A549 (cell line): ENCODE results near the gene SERPING1. TPM values are rescaled to one million over a fixed set of nuclear protein-coding genes. Genes with fewer than 3 reads are reported as not detected.

ENCODE experiments used
- ATAC-seq, 2 experiments: fragments of 200-7000 bp in 1 of 2; fragments of >200 bp in 1 of 2; cut with Nextera tagmentation in 1 of 2; cut with Tn5 transposase in 1 of 2; 3 replicates each; pipeline versions ENCODE4 v1.8.0 to v1.9.1; 2018 to 2020; ENCODE audit warnings: mild to moderate bottlenecking in 1 of 2, moderate library complexity in 1 of 2
- CTCF ChIA-PET: fragments of 300-600 bp; sonication (Branson Sonifier 250); formaldehyde crosslinking; extraction: SDS; loops from one replicate; lab custom pipeline; 2021; ENCODE audit warnings: antibody characterized with exemption, inconsistent platforms; lab: Yijun Ruan, JAX
- POLR2A ChIA-PET: fragments of 350-600 bp; formaldehyde crosslinking; extraction: SDS; loops from one replicate; lab custom pipeline; 2021; ENCODE audit warnings: antibody characterized with exemption, inconsistent platforms; lab: Yijun Ruan, JAX
- DNase-seq, 2 experiments: peaks; one replicate each; pipeline versions ENCODE4 v3.0.0 to v3.0.0-alpha.2; 2011 to 2016; ENCODE audit warnings: low read depth in 1 of 2, low spot score in 1 of 2
- FAIRE-seq: peaks from 2 replicates; lab custom pipeline; 2011; peaks lifted over from hg19 to GRCh38; lab: Jason Lieb, UNC
- H3K27ac ChIP-seq, 2 experiments: fragments of >200 bp; sonication (Bioruptor Twin); formaldehyde crosslinking; 3 replicates each; pipeline ENCODE4 v1.5.1; 2016 to 2017
- H3K4me1 ChIP-seq: fragments of >200 bp; sonication (Bioruptor Twin); formaldehyde crosslinking; 3 replicates; pipeline ENCODE4 v1.6.1; 2016
- H3K4me2 ChIP-seq: fragments of >200 bp; sonication (Bioruptor Twin); formaldehyde crosslinking; 3 replicates; pipeline ENCODE4 v1.6.1; 2016
- H3K4me3 ChIP-seq: fragments of >200 bp; sonication (Bioruptor Twin); formaldehyde crosslinking; 3 replicates; pipeline ENCODE4 v1.5.1; 2016
- H3K9me3 ChIP-seq: fragments of >200 bp; sonication (Bioruptor Twin); formaldehyde crosslinking; 3 replicates; pipeline ENCODE4 v1.6.1; 2016
- BHLHE40 ChIP-seq: IDR thresholded peaks from 2 replicates; pipeline ENCODE4 v1.6.1; 2012; ENCODE audit warnings: low read depth, low read length, inconsistent platforms
- CHD2 ChIP-seq: fragments of 150-350 bp; IDR thresholded peaks from 2 replicates; pipeline ENCODE4 v1.6.1; 2014; ENCODE audit warnings: low read length; ENCODE audit not compliant: partially characterized antibody
- EHF ChIP-seq: fragments of 250-450 bp; sonication (Bioruptor Pico); IDR thresholded peaks from 2 replicates; pipeline ENCODE4 v1.5.0; 2020; ENCODE audit warnings: mild to moderate bottlenecking
- ESRRA ChIP-seq: fragments of 150-350 bp; IDR thresholded peaks from 2 replicates; pipeline ENCODE4 v1.6.1; 2014; ENCODE audit warnings: mild to moderate bottlenecking, low read length, borderline replicate concordance
- FOSB ChIP-seq: fragments of 250-450 bp; sonication (Bioruptor Pico); IDR thresholded peaks from 2 replicates; pipeline ENCODE4 v1.5.0; 2020; ENCODE audit warnings: mild to moderate bottlenecking, moderate library complexity
- FOSL2 ChIP-seq, 2 experiments: fragments of 450-650 bp in 1 of 2; fragments of >200 bp in 1 of 2; sonication (Bioruptor Twin) in 1 of 2; formaldehyde crosslinking; IDR thresholded peaks; 2 replicates each; pipeline versions ENCODE4 v1.5.0 to v1.6.1; 2016 to 2020; ENCODE audit warnings: mild to moderate bottlenecking in 1 of 2, moderate library complexity in 1 of 2
- HDAC2 ChIP-seq: fragments of 200-600 bp; sonication (generic); IDR thresholded peaks from 2 replicates; pipeline ENCODE4 v1.6.1; 2016
- HEYL ChIP-seq: fragments of 250-450 bp; sonication (Bioruptor Pico); IDR thresholded peaks from 2 replicates; pipeline ENCODE4 v1.8.0; 2021; ENCODE audit warnings: mild to moderate bottlenecking, moderate library complexity
- HOXA7 ChIP-seq: fragments of 250-450 bp; sonication (Bioruptor Pico); IDR thresholded peaks from 2 replicates; pipeline ENCODE4 v1.5.0; 2020; ENCODE audit warnings: mild to moderate bottlenecking, moderate library complexity
- HOXB13 ChIP-seq: fragments of 250-450 bp; sonication (Bioruptor Pico); IDR thresholded peaks from 2 replicates; pipeline ENCODE4 v1.5.0; 2020; ENCODE audit warnings: low read depth, mild to moderate bottlenecking, moderate library complexity
- JUN ChIP-seq, 2 experiments: fragments of >200 bp; sonication (Bioruptor Twin); formaldehyde crosslinking; IDR thresholded peaks; 2 replicates in 1 of 2; 3 replicates in 1 of 2; pipeline ENCODE4 v1.6.1; 2016 to 2017
- NFE2L2 ChIP-seq: fragments of 150-350 bp; conservative IDR thresholded peaks from 2 replicates; pipeline ENCODE4 v1.6.1; 2014; ENCODE audit warnings: low read length
- PHF8 ChIP-seq: fragments of 200-600 bp; sonication (generic); IDR thresholded peaks from 2 replicates; pipeline ENCODE4 v1.6.1; 2016; ENCODE audit warnings: low read depth, mild to moderate bottlenecking, antibody characterized with exemption, moderate library complexity, borderline replicate concordance
- POLR2AphosphoS2 ChIP-seq: conservative IDR thresholded peaks from 2 replicates; pipeline ENCODE4 v1.6.1; 2012; ENCODE audit warnings: low read length, improper control_type of control experiment, inconsistent platforms
- RAD21 ChIP-seq, 2 experiments: fragments of >200 bp in 1 of 2; sonication (Bioruptor Twin) in 1 of 2; formaldehyde crosslinking in 1 of 2; IDR thresholded peaks in 1 of 2; conservative IDR thresholded peaks in 1 of 2; 2 replicates in 1 of 2; 3 replicates in 1 of 2; pipeline ENCODE4 v1.6.1; 2012 to 2018; ENCODE audit warnings: inconsistent platforms in 1 of 2
- RARB ChIP-seq: fragments of 250-450 bp; sonication (Bioruptor Pico); IDR thresholded peaks from 2 replicates; pipeline ENCODE4 v1.8.0; 2021; ENCODE audit warnings: mild to moderate bottlenecking, moderate library complexity
- RCOR1 ChIP-seq: fragments of 150-350 bp; IDR thresholded peaks from 2 replicates; pipeline ENCODE4 v1.6.1; 2014; ENCODE audit warnings: antibody characterized with exemption, low read length, low read depth
- RNF2 ChIP-seq: fragments of 200-600 bp; sonication (generic); IDR thresholded peaks from 2 replicates; pipeline ENCODE4 v1.6.1; 2016; ENCODE audit warnings: low read depth, mild to moderate bottlenecking, antibody characterized with exemption, moderate library complexity, borderline replicate concordance
- SMC3 ChIP-seq: fragments of >200 bp; sonication (Bioruptor Twin); formaldehyde crosslinking; IDR thresholded peaks from 3 replicates; pipeline ENCODE4 v1.6.1; 2018; ENCODE audit warnings: inconsistent platforms
- TFCP2L1 ChIP-seq: fragments of 250-450 bp; sonication (Bioruptor Pico); IDR thresholded peaks from 2 replicates; pipeline ENCODE4 v1.5.0; 2021; ENCODE audit warnings: mild to moderate bottlenecking
- TP53 ChIP-seq: fragments of 250-450 bp; sonication (Bioruptor Pico); IDR thresholded peaks from 2 replicates; pipeline ENCODE4 v1.5.0; 2021; ENCODE audit warnings: mild to moderate bottlenecking, moderate library complexity
- ZC3H11A ChIP-seq: fragments of 450-650 bp; IDR thresholded peaks from 2 replicates; pipeline ENCODE4 v1.6.1; 2014; ENCODE audit warnings: antibody characterized with exemption, mild to moderate bottlenecking
- ZFP36 ChIP-seq: fragments of 450-650 bp; IDR thresholded peaks from 2 replicates; pipeline ENCODE4 v1.6.1; 2014; ENCODE audit warnings: borderline replicate concordance; ENCODE audit not compliant: partially characterized antibody
- WGBS: methylation state at CpG from one replicate; pipeline ENCODE4 v1.1.6; 2017; ENCODE audit errors: missing lambda C conversion rate; 5-methylcytosine and 5-hydroxymethylcytosine counted together
- polyA plus RNA-seq, 4 experiments: library from polyadenylated mRNA; depleted of rRNA in 3 of 4; stranded (reverse); fragments of >200 nt; fragmentation: RNase III in 1 of 4; extraction: RNeasy Plus Mini Kit Qiagen cat#74134 plus additional on column Dnase treatment in 1 of 4; gene quantifications; 2 replicates in 3 of 4; 3 replicates in 1 of 4; pipeline ENCODE4 v1.2.3, GENCODE V29; 2011 to 2017
- TF ChIP-seq, protein P1 (sequence below): fragments of 150-350 bp; IDR thresholded peaks from 2 replicates; pipeline ENCODE4 v1.6.1; 2014; ENCODE audit warnings: low read depth, mild to moderate bottlenecking, low read length
- TF ChIP-seq, protein P2 (sequence below): IDR thresholded peaks from 2 replicates; pipeline ENCODE4 v1.6.1; 2012; ENCODE audit warnings: low read depth, borderline replicate concordance
- TF ChIP-seq, protein P3 (sequence below): fragments of >200 bp; sonication (Bioruptor Twin); formaldehyde crosslinking; IDR thresholded peaks from 2 replicates; pipeline ENCODE4 v1.6.1; 2016
- TF ChIP-seq, protein P4 (sequence below): fragments of 250-450 bp; sonication (Bioruptor Pico); IDR thresholded peaks from 2 replicates; pipeline ENCODE4 v1.5.0; 2020; ENCODE audit warnings: low read depth, mild to moderate bottlenecking, moderate library complexity

SERPING1 gene
- polyA plus RNA-seq, 2 of the 4 experiments (the other 2 are of a cell fraction) = 0.59 to 0.63 TPM

DNA sequence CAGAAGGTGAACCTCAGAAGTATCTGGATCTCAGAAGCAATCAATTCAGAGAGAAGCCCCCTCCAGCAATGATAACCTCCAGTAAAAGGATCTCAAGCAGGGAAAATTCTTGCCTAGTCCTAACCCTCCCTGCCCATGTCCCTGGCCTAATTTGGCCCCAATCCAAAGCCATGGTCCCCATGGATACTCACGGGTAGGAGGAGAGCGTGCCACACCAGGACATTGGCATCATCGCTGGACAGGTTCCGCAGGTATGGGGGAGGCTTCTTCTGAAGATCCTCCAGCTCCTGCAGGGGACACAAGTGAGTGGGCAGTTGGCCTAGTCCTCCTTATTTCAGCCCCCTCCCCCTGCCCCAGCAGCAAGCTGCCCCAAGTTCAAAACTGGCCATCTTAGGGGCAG lies 37.3 kb upstream of the SERPING1 start:
- no peaks in the 10 kb centered on the region for H3K9me3 ChIP-seq
- H3K27ac ChIP-seq = no peak overlapping the region
- H3K4me2 ChIP-seq = no peak overlapping the region
- no peak for TF ChIP-seq BHLHE40
- no peak for TF ChIP-seq HOXA7 (CRISPR knock-in tag)
- TF ChIP-seq, protein P1, sequence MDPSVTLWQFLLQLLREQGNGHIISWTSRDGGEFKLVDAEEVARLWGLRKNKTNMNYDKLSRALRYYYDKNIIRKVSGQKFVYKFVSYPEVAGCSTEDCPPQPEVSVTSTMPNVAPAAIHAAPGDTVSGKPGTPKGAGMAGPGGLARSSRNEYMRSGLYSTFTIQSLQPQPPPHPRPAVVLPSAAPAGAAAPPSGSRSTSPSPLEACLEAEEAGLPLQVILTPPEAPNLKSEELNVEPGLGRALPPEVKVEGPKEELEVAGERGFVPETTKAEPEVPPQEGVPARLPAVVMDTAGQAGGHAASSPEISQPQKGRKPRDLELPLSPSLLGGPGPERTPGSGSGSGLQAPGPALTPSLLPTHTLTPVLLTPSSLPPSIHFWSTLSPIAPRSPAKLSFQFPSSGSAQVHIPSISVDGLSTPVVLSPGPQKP = no peak
- TF ChIP-seq TP53 (CRISPR knock-in tag) = no peak
- TF ChIP-seq SMC3 = no peak
- no peak for TF ChIP-seq NFE2L2
- TF ChIP-seq, protein P2, sequence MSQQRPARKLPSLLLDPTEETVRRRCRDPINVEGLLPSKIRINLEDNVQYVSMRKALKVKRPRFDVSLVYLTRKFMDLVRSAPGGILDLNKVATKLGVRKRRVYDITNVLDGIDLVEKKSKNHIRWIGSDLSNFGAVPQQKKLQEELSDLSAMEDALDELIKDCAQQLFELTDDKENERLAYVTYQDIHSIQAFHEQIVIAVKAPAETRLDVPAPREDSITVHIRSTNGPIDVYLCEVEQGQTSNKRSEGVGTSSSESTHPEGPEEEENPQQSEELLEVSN = no peak
- no peak for TF ChIP-seq ZC3H11A
- no peak for TF ChIP-seq RCOR1
- TF ChIP-seq CHD2 = no peak
- TF ChIP-seq EHF (CRISPR knock-in tag) = no peak
- no peak for TF ChIP-seq ESRRA
- TF ChIP-seq, protein P3, sequence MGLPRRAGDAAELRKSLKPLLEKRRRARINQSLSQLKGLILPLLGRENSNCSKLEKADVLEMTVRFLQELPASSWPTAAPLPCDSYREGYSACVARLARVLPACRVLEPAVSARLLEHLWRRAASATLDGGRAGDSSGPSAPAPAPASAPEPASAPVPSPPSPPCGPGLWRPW = no peak
- TF ChIP-seq, protein P4, sequence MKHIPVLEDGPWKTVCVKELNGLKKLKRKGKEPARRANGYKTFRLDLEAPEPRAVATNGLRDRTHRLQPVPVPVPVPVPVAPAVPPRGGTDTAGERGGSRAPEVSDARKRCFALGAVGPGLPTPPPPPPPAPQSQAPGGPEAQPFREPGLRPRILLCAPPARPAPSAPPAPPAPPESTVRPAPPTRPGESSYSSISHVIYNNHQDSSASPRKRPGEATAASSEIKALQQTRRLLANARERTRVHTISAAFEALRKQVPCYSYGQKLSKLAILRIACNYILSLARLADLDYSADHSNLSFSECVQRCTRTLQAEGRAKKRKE (CRISPR knock-in tag) = no peak
- TF ChIP-seq PHF8 = no peak
- ATAC-seq = no peak
- WGBS = 93% methylated on average over 4 of the region's 4 CpGs
- ChIA-PET POLR2A (no interaction called here), CTCF (interaction anchor here (2.0 to 4.1 kb wide), 2 partner anchors 8 to 33 kb away, joined by 5 to 28 read pairs; partner anchors contain the start of gene UBE2L6)
- FAIRE-seq = no peak
- no peaks in the 10 kb centered on the region for H3K4me1 ChIP-seq
- DNase-seq = no peak
- no peak overlapping the region for H3K4me3 ChIP-seq

DNA sequence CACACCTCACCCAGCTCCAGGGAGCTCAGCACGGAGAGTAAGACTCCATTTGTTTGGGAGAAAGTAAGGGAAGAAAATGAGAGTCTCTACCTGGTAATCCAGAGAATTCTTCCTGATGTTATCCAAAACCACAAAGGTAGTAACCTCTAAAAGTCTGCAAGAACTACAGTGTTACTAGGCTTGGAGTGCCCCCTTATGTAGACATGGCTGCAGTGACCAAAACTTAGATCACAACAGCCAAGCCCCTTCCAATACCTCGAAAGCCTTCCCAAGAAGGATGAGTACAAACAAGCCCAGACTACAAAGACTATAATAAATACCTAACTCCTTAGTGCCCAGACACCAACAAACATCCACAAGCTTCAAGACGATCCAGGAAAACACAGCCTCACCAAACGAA lies 34.9 kb upstream of the SERPING1 start:
- ChIA-PET POLR2A (no interaction called here), CTCF (interaction anchor here (1.0 to 4.8 kb wide), 5 partner anchors 15 to 82 kb away, joined by 3 to 22 read pairs (median 8); no protein-coding TSS in a partner anchor)
- Histone ChIP-seq H3K4me1 (peaks cover 10% of the 10 kb centered on the region; the same call in 2 of the 3 replicates), H3K4me3 (no peak overlapping the region), H3K27ac (no peak overlapping the region), H3K4me2 (no peak overlapping the region), H3K9me3 (no peaks in the 10 kb centered on the region)
- DNase-seq (peak in 1 of 2 experiments; percentile 20), FAIRE-seq (no peak), ATAC-seq (peak in 1 of 2 experiments; percentile 16; a peak in 1 of 6 replicates)
- 61% methylated on average over 4 of the region's 4 CpGs for WGBS
- TF ChIP-seq CHD2 = no peak
- peak in 1 of 2 experiments; percentile 31; a peak in 1 of 5 replicates for TF ChIP-seq RAD21 (conservative IDR thresholded peaks at IDR 0.05 in 1 of 2, IDR thresholded peaks at IDR 0.05 in 1 of 2)
- TF ChIP-seq HEYL (CRISPR knock-in tag) = no peak

DNA sequence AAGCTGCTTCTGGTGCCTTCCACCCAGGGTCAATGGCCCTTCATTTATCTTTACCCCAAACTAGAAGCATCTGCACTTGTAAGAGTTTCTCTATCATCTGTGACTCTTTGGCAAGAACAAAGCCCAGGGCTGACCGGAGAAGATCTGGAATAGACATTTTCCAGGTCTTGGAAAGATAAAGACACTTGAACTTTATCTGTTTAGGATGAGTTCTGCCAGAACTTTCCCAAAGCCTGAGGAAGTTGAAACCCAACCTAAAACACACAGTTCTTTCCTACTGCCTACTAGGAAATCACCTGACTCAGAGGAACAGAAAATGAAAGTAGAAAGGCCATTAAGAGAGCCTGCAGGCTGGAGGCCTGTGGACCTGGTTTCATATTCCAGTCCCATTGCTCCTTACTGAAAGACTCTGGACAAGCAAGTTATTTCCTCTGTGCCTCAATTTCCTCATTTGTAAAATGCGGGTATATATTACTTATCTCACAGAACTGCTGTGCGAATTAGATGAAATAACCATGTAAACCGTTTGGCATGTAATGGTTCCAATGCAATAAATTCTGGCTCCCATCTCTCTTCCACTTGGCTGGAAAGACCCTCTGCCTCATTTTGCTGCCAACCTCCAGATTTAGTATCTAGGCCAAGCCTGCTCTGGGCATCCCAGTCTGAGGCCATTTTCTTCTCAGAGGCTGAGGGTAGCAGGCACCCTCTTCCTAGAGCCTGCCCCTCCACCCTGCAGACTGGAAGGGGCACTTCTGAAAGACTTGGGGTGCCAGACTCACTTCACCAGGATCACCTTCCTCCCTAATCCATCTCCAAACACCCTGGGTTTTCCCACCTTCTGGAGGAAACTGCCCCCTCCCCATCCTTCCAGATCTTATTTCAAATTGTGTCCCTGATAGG lies 31.2 kb upstream of the SERPING1 start:
- ChIA-PET CTCF (interaction anchor here (1.1 to 9.2 kb wide), 6 partner anchors 30 to 108 kb away, joined by 3 to 318 read pairs (median 8); partner anchors contain the start of gene SMTNL1), POLR2A (interaction anchor here (2.5 kb wide), 1 partner anchor 75 kb away, joined by 16 read pairs; no protein-coding TSS in a partner anchor)
- no peak for ATAC-seq
- Histone ChIP-seq H3K4me2 (peak overlapping the region; percentile 95), H3K4me3 (no peak overlapping the region; the same call in 2 of the 3 replicates), H3K4me1 (peaks cover 20% of the 10 kb centered on the region), H3K9me3 (no peaks in the 10 kb centered on the region), H3K27ac (peak overlapping the region in 1 of 2 experiments; percentile 89; a peak in 3 of 6 replicates)
- 95% methylated on average over 4 of the region's 4 CpGs for WGBS
- DNase-seq = no peak
- no peak for FAIRE-seq
- TF ChIP-seq JUN (IDR thresholded peaks at IDR 0.05) = no peak
- no peak for TF ChIP-seq RNF2
- TF ChIP-seq POLR2AphosphoS2 = no peak
- TF ChIP-seq ZFP36 = no peak
- no peak for TF ChIP-seq RARB (CRISPR knock-in tag)
- TF ChIP-seq, protein P3 = no peak
- TF ChIP-seq FOSL2 (IDR thresholded peaks at IDR 0.05) = no peak
- TF ChIP-seq FOSL2 (CRISPR knock-in tag; IDR thresholded peaks at IDR 0.05) = no peak
- no peak for TF ChIP-seq TFCP2L1 (CRISPR knock-in tag)
- TF ChIP-seq, protein P2 = no peak
- TF ChIP-seq HOXB13 (CRISPR knock-in tag) = no peak
- no peak for TF ChIP-seq TP53 (CRISPR knock-in tag)
- TF ChIP-seq FOSB = no peak
- no peak for TF ChIP-seq HDAC2
